ENCODE data around the gene DDHD1. TPM values are rescaled to one million over a fixed set of nuclear protein-coding genes. Genes with fewer than 3 reads are reported as not detected.

Gene DDHD1
- total RNA-seq, 2 donors from 2014 or later: 53.6 to 73.5 TPM

GRCh38 chr14:53175375-53175774 lies 22.3 kb upstream of the DDHD1 start:
- no peak for DNase-seq
- H3K27ac Mint-ChIP-seq: no peak overlapping the region
- no peak overlapping the region for H3K4me3 Mint-ChIP-seq
- H3K9me3 Mint-ChIP-seq: no peaks in the 10 kb centered on the region
- peaks cover 0 to 2% of the 10 kb centered on the region in 2 donors for H3K36me3 Mint-ChIP-seq (ENCODE audit: insufficient read depth in 2 of 2)
- H3K27me3 Mint-ChIP-seq (ENCODE audit: low read depth): no peaks in the 10 kb centered on the region
- ATAC-seq (replicated peaks in 1 of 2): no peak
- H3K4me1 Mint-ChIP-seq (ENCODE audit: low read depth): peaks cover 8% of the 10 kb centered on the region

GRCh38 chr14:53174918-53175317 lies 21.8 kb upstream of the DDHD1 start:
- Mint-ChIP-seq H3K27me3 (ENCODE audit: low read depth) (no peaks in the 10 kb centered on the region), H3K4me1 (ENCODE audit: low read depth) (peaks cover 4% of the 10 kb centered on the region), H3K4me3 (no peak overlapping the region), H3K27ac (no peak overlapping the region), H3K9me3 (no peaks in the 10 kb centered on the region), H3K36me3 (ENCODE audit: insufficient read depth in 2 of 2) (no peaks in the 10 kb centered on the region)
- no peak for DNase-seq
- no peak for ATAC-seq (replicated peaks in 1 of 2)

- H3K36me3 Mint-ChIP-seq (ENCODE audit: insufficient read depth in 2 of 2): peaks cover 0 to 1% of the 10 kb centered on the region in 2 donors
- H3K9me3 Mint-ChIP-seq: peaks cover 2% of the 10 kb centered on the region in 2 donors
- no peaks in the 10 kb centered on the region for H3K27me3 Mint-ChIP-seq (ENCODE audit: low read depth)
- ATAC-seq (replicated peaks in 1 of 2) (no peak), DNase-seq (no peak)
- H3K27ac Mint-ChIP-seq: no peak overlapping the region
- no peak overlapping the region for H3K4me3 Mint-ChIP-seq
- peaks cover 10% of the 10 kb centered on the region for H3K4me1 Mint-ChIP-seq (ENCODE audit: low read depth)
Observed at GRCh38 chr14:53168786-53169185, 15.7 kb upstream of the DDHD1 start.

- DNase-seq (no peak), ATAC-seq (replicated peaks in 1 of 2) (no peak)
- Mint-ChIP-seq H3K4me3 (no peak overlapping the region), H3K27me3 (ENCODE audit: low read depth) (no peaks in the 10 kb centered on the region), H3K27ac (no peak overlapping the region), H3K4me1 (ENCODE audit: low read depth) (peaks cover 10% of the 10 kb centered on the region), H3K36me3 (ENCODE audit: insufficient read depth in 2 of 2) (peaks cover 0 to 1% of the 10 kb centered on the region in 2 donors), H3K9me3 (peaks cover 2 to 5% of the 10 kb centered on the region in 2 donors)
Observed at GRCh38 chr14:53167602-53168328, 14.6 kb upstream of the DDHD1 start.

GRCh38 chr14:53161758-53162435 lies 8.8 kb upstream of the DDHD1 start:
- no peaks in the 10 kb centered on the region for H3K27me3 Mint-ChIP-seq (ENCODE audit: low read depth)
- H3K36me3 Mint-ChIP-seq (ENCODE audit: insufficient read depth in 2 of 2): peaks cover 0 to 1% of the 10 kb centered on the region in 2 donors
- H3K4me1 Mint-ChIP-seq (ENCODE audit: low read depth): peaks cover 7% of the 10 kb centered on the region
- DNase-seq: no peak
- peak; percentile 46 to 49 for ATAC-seq (replicated peaks in 1 of 2)
- H3K27ac Mint-ChIP-seq: no peak overlapping the region
- H3K4me3 Mint-ChIP-seq: no peak overlapping the region
- H3K9me3 Mint-ChIP-seq: peaks cover 2 to 5% of the 10 kb centered on the region in 2 donors

- Mint-ChIP-seq H3K27me3 (ENCODE audit: low read depth) (no peaks in the 10 kb centered on the region), H3K9me3 (no peaks in the 10 kb centered on the region), H3K4me3 (no peak overlapping the region), H3K27ac (no peak overlapping the region), H3K4me1 (ENCODE audit: low read depth) (peaks cover 13% of the 10 kb centered on the region), H3K36me3 (ENCODE audit: insufficient read depth in 2 of 2) (peaks cover 11 to 12% of the 10 kb centered on the region in 2 donors)
- no peak for ATAC-seq (replicated peaks in 1 of 2)
- DNase-seq: no peak
Observed at GRCh38 chr14:53156238-53156637, 3.1 kb upstream of the DDHD1 start.

GRCh38 chr14:53153702-53154112 lies 584 bp upstream of the DDHD1 start:
- H3K36me3 Mint-ChIP-seq (ENCODE audit: insufficient read depth in 2 of 2): peaks cover 17 to 18% of the 10 kb centered on the region in 2 donors
- peak; percentile 49 to 59 for ATAC-seq (replicated peaks in 1 of 2)
- no peaks in the 10 kb centered on the region for H3K9me3 Mint-ChIP-seq
- DNase-seq: peak; percentile 55 to 56
- peaks cover 35% of the 10 kb centered on the region for H3K4me1 Mint-ChIP-seq (ENCODE audit: low read depth)
- peak overlapping the region; percentile 92 to 98 for H3K4me3 Mint-ChIP-seq
- H3K27me3 Mint-ChIP-seq (ENCODE audit: low read depth): no peaks in the 10 kb centered on the region
- H3K27ac Mint-ChIP-seq: peak overlapping the region; percentile 99

GRCh38 chr14:53152184-53152886 lies 788 bp downstream of the DDHD1 start:
- Mint-ChIP-seq H3K27ac (peak overlapping the region; percentile 91), H3K4me1 (ENCODE audit: low read depth) (peaks cover 49% of the 10 kb centered on the region), H3K9me3 (no peaks in the 10 kb centered on the region), H3K4me3 (peak overlapping the region; percentile 98 to 100), H3K36me3 (ENCODE audit: insufficient read depth in 2 of 2) (peaks cover 17 to 21% of the 10 kb centered on the region in 2 donors), H3K27me3 (ENCODE audit: low read depth) (no peaks in the 10 kb centered on the region)
- DNase-seq: peak; percentile 79 to 81
- ATAC-seq (replicated peaks in 1 of 2): peak; percentile 49 to 50

- DNase-seq (peak; percentile 43 to 47), ATAC-seq (replicated peaks in 1 of 2) (peak in 1 of 2 donors; percentile 2)
- Mint-ChIP-seq H3K4me1 (ENCODE audit: low read depth) (peaks cover 55% of the 10 kb centered on the region), H3K36me3 (ENCODE audit: insufficient read depth in 2 of 2) (peaks cover 19 to 21% of the 10 kb centered on the region in 2 donors), H3K27ac (peak overlapping the region; percentile 91), H3K4me3 (peak overlapping the region; percentile 98 to 100), H3K9me3 (no peaks in the 10 kb centered on the region), H3K27me3 (ENCODE audit: low read depth) (no peaks in the 10 kb centered on the region)
Observed at GRCh38 chr14:53151523-53152183, 1.5 kb downstream of the DDHD1 start.

- peaks cover 70% of the 10 kb centered on the region for H3K4me1 Mint-ChIP-seq (ENCODE audit: low read depth)
- peaks cover 21% of the 10 kb centered on the region in 2 donors for H3K36me3 Mint-ChIP-seq (ENCODE audit: insufficient read depth in 2 of 2)
- H3K27me3 Mint-ChIP-seq (ENCODE audit: low read depth): no peaks in the 10 kb centered on the region
- peak overlapping the region; percentile 98 to 100 for H3K4me3 Mint-ChIP-seq
- DNase-seq (no peak), ATAC-seq (replicated peaks in 1 of 2) (no peak)
- H3K9me3 Mint-ChIP-seq: no peaks in the 10 kb centered on the region
- H3K27ac Mint-ChIP-seq: peak overlapping the region; percentile 91
Observed at GRCh38 chr14:53149668-53150316, 3.3 kb downstream of the DDHD1 start.

GRCh38 chr14:53148671-53149070 lies 4.5 kb downstream of the DDHD1 start:
- peaks cover 21% of the 10 kb centered on the region in 2 donors for H3K36me3 Mint-ChIP-seq (ENCODE audit: insufficient read depth in 2 of 2)
- DNase-seq (no peak), ATAC-seq (replicated peaks in 1 of 2) (peak; percentile 9 to 14)
- H3K4me1 Mint-ChIP-seq (ENCODE audit: low read depth): peaks cover 73% of the 10 kb centered on the region
- H3K9me3 Mint-ChIP-seq: no peaks in the 10 kb centered on the region
- H3K27ac Mint-ChIP-seq: peak overlapping the region; percentile 82
- peak overlapping the region; percentile 77 to 98 for H3K4me3 Mint-ChIP-seq
- H3K27me3 Mint-ChIP-seq (ENCODE audit: low read depth): no peaks in the 10 kb centered on the region

GRCh38 chr14:53147893-53148292 lies 5.2 kb downstream of the DDHD1 start:
- no peak for DNase-seq
- Mint-ChIP-seq H3K4me1 (ENCODE audit: low read depth) (peaks cover 76% of the 10 kb centered on the region), H3K36me3 (ENCODE audit: insufficient read depth in 2 of 2) (peaks cover 25 to 26% of the 10 kb centered on the region in 2 donors), H3K27me3 (ENCODE audit: low read depth) (no peaks in the 10 kb centered on the region), H3K27ac (no peak overlapping the region), H3K4me3 (peak overlapping the region; percentile 77 to 98), H3K9me3 (peaks cover 1 to 5% of the 10 kb centered on the region in 2 donors)
- no peak for ATAC-seq (replicated peaks in 1 of 2)
